Neural crest cell (in vitro differentiated cells): ENCODE measurements around the gene CEP120. TPM values are rescaled to one million over a fixed set of nuclear protein-coding genes. Genes with fewer than 3 reads are reported as not detected.

Experiments
- DNase-seq: peaks from one replicate; pipeline ENCODE4 v3.0.0; 2021; ENCODE audit warnings: low read depth, mixed read lengths, low spot score
- H3K27ac Mint-ChIP-seq: one replicate; pipeline ENCODE4 v1.8.0; 2021; ENCODE audit warnings: mild to moderate bottlenecking, mixed read lengths; ENCODE audit not compliant: unreplicated experiment
- H3K27me3 Mint-ChIP-seq: 2 replicates; pipeline ENCODE4 v1.8.0; 2021; ENCODE audit warnings: low read depth, mild to moderate bottlenecking, mixed read lengths
- H3K36me3 Mint-ChIP-seq: 2 replicates; pipeline ENCODE4 v1.8.0; 2021; ENCODE audit warnings: low read depth, mild to moderate bottlenecking, mixed read lengths
- H3K4me1 Mint-ChIP-seq: 2 replicates; pipeline ENCODE4 v1.8.0; 2021; ENCODE audit warnings: mixed read lengths
- H3K4me3 Mint-ChIP-seq: one replicate; pipeline ENCODE4 v1.8.0; 2021; ENCODE audit warnings: mild to moderate bottlenecking, mixed read lengths
- H3K9me3 Mint-ChIP-seq: 2 replicates; pipeline ENCODE4 v1.8.0; 2021; ENCODE audit warnings: mixed read lengths
- CTCF ChIP-seq: fragments of 200-600 bp; sonication (generic); conservative IDR thresholded peaks from 2 replicates; pipeline ENCODE4 v1.5.0; 2021; ENCODE audit warnings: antibody characterized with exemption, mild to moderate bottlenecking
- total RNA-seq: library from RNA; stranded (reverse); gene quantifications from 2 replicates; pipeline ENCODE4 v1.2.1, GENCODE V29; 2021

CEP120 gene
- total RNA-seq, 1 donor from 2014 or later: 26.0 TPM

- no peaks in the 10 kb centered on the region for H3K9me3 Mint-ChIP-seq
- H3K36me3 Mint-ChIP-seq: no peaks in the 10 kb centered on the region
- no peaks in the 10 kb centered on the region for H3K27me3 Mint-ChIP-seq
- peaks cover 18% of the 10 kb centered on the region for H3K4me1 Mint-ChIP-seq
- TF ChIP-seq CTCF: no peak
- H3K4me3 Mint-ChIP-seq: no peak overlapping the region
- DNase-seq: no peak
- H3K27ac Mint-ChIP-seq: no peak overlapping the region
Observed at GRCh38 chr5:123448017-123448617, 24.9 kb upstream of the CEP120 start.

GRCh38 chr5:123444016-123444415, 20.8 kb upstream of the CEP120 start:
- Mint-ChIP-seq H3K9me3 (no peaks in the 10 kb centered on the region), H3K4me3 (no peak overlapping the region), H3K27me3 (no peaks in the 10 kb centered on the region), H3K36me3 (no peaks in the 10 kb centered on the region), H3K4me1 (peaks cover 2% of the 10 kb centered on the region), H3K27ac (no peak overlapping the region)
- no peak for DNase-seq
- TF ChIP-seq CTCF: no peak

GRCh38 chr5:123441408-123441807, 18.2 kb upstream of the CEP120 start:
- no peak for DNase-seq
- no peaks in the 10 kb centered on the region for H3K27me3 Mint-ChIP-seq
- H3K36me3 Mint-ChIP-seq: no peaks in the 10 kb centered on the region
- H3K4me1 Mint-ChIP-seq: no peaks in the 10 kb centered on the region
- H3K27ac Mint-ChIP-seq: no peak overlapping the region
- no peaks in the 10 kb centered on the region for H3K9me3 Mint-ChIP-seq
- TF ChIP-seq CTCF: no peak
- H3K4me3 Mint-ChIP-seq: no peak overlapping the region

- no peaks in the 10 kb centered on the region for H3K27me3 Mint-ChIP-seq
- H3K27ac Mint-ChIP-seq: no peak overlapping the region
- no peaks in the 10 kb centered on the region for H3K36me3 Mint-ChIP-seq
- H3K4me3 Mint-ChIP-seq: no peak overlapping the region
- H3K9me3 Mint-ChIP-seq: no peaks in the 10 kb centered on the region
- no peak for TF ChIP-seq CTCF
- H3K4me1 Mint-ChIP-seq: no peaks in the 10 kb centered on the region
- no peak for DNase-seq
Observed at GRCh38 chr5:123440456-123441181, 17.4 kb upstream of the CEP120 start.

- H3K4me3 Mint-ChIP-seq: no peak overlapping the region
Observed at GRCh38 chr5:123439709-123440108, 16.5 kb upstream of the CEP120 start.

More at GRCh38 chr5:123439709-123440108, 16.5 kb upstream of the CEP120 start:
- Mint-ChIP-seq H3K9me3 (no peaks in the 10 kb centered on the region), H3K27me3 (no peaks in the 10 kb centered on the region), H3K27ac (no peak overlapping the region), H3K4me1 (no peaks in the 10 kb centered on the region), H3K36me3 (no peaks in the 10 kb centered on the region)
- no peak for DNase-seq
- TF ChIP-seq CTCF: no peak
